H9 (cell line): ENCODE measurements around the gene PIP5KL1. TPM values are rescaled to one million over a fixed set of nuclear protein-coding genes. Genes with fewer than 3 reads are reported as not detected.

Experiments used
- DNase-seq: peaks from one replicate; pipeline ENCODE4 v3.0.0-alpha.2; 2017
- H2AFZ ChIP-seq: one replicate; pipeline ENCODE4 v1.6.1; 2013; ENCODE audit warnings: mild to moderate bottlenecking, low read length, control low read depth, moderate library complexity
- H2AK5ac ChIP-seq: 2 replicates; pipeline ENCODE4 v1.6.1; 2013; ENCODE audit warnings: low read length, control low read depth, mixed read lengths; ENCODE audit not compliant: insufficient read length
- H2BK120ac ChIP-seq: one replicate; pipeline ENCODE4 v1.6.1; 2013; ENCODE audit warnings: low read depth, mild to moderate bottlenecking, low read length, control low read depth, inconsistent platforms; ENCODE audit not compliant: poor library complexity, severe bottlenecking
- H2BK12ac ChIP-seq: 2 replicates; pipeline ENCODE4 v1.6.1; 2013; ENCODE audit warnings: low read length, control low read depth, mixed read lengths, low read depth; ENCODE audit not compliant: insufficient read length
- H2BK15ac ChIP-seq: 2 replicates; pipeline ENCODE4 v1.6.1; 2013; ENCODE audit warnings: low read depth, low read length, control low read depth
- H2BK20ac ChIP-seq: one replicate; pipeline ENCODE4 v1.6.1; 2013; ENCODE audit warnings: low read depth, mild to moderate bottlenecking, low read length, control low read depth, inconsistent platforms; ENCODE audit not compliant: poor library complexity, severe bottlenecking
- H2BK5ac ChIP-seq: 2 replicates; pipeline ENCODE4 v1.6.1; 2013; ENCODE audit warnings: low read length, control low read depth, mixed read lengths; ENCODE audit not compliant: insufficient read length
- H3K14ac ChIP-seq: 2 replicates; pipeline ENCODE4 v1.6.1; 2013; ENCODE audit warnings: low read length, control low read depth; ENCODE audit not compliant: insufficient read depth
- H3K18ac ChIP-seq: 2 replicates; pipeline ENCODE4 v1.6.1; 2013; ENCODE audit warnings: low read depth, mild to moderate bottlenecking, mixed read lengths, low read length, control low read depth; ENCODE audit not compliant: insufficient read length
- H3K23ac ChIP-seq: 2 replicates; pipeline ENCODE4 v1.6.1; 2013; ENCODE audit warnings: low read length, control low read depth, mixed read lengths, low read depth; ENCODE audit not compliant: insufficient read length
- H3K23me2 ChIP-seq: 2 replicates; pipeline ENCODE4 v1.6.1; 2013; ENCODE audit warnings: low read depth, mild to moderate bottlenecking, mixed read lengths, low read length, control low read depth; ENCODE audit not compliant: insufficient read length, poor library complexity, severe bottlenecking
- H3K27ac ChIP-seq: 2 replicates; pipeline ENCODE4 v1.5.1; 2013; ENCODE audit warnings: low read length, control low read depth, mixed read lengths, low read depth; ENCODE audit not compliant: insufficient read length
- H3K27me3 ChIP-seq: 2 replicates; pipeline ENCODE4 v1.6.1; 2013; ENCODE audit warnings: low read length, control low read depth, inconsistent platforms; ENCODE audit not compliant: insufficient read depth
- H3K4ac ChIP-seq: 2 replicates; pipeline ENCODE4 v1.6.1; 2013; ENCODE audit warnings: low read depth, mild to moderate bottlenecking, control low read depth, inconsistent platforms, low read length, moderate library complexity
- H3K4me1 ChIP-seq: 2 replicates; pipeline ENCODE4 v1.6.1; 2013; ENCODE audit warnings: low read length, control low read depth, inconsistent platforms; ENCODE audit not compliant: insufficient read depth
- H3K4me2 ChIP-seq: 2 replicates; pipeline ENCODE4 v1.6.1; 2013; ENCODE audit warnings: low read length, control low read depth, mixed read lengths; ENCODE audit not compliant: insufficient read length, insufficient read depth
- H3K56ac ChIP-seq: 2 replicates; pipeline ENCODE4 v1.6.1; 2013; ENCODE audit warnings: low read depth, mild to moderate bottlenecking, mixed read lengths, low read length, control low read depth; ENCODE audit not compliant: insufficient read length
- H3K79me1 ChIP-seq: 2 replicates; pipeline ENCODE4 v1.6.1; 2013; ENCODE audit warnings: low read depth, mild to moderate bottlenecking, moderate library complexity, low read length, control low read depth, inconsistent platforms; ENCODE audit not compliant: insufficient read depth, poor library complexity, severe bottlenecking
- H3K79me2 ChIP-seq: 2 replicates; pipeline ENCODE4 v1.6.1; 2013; ENCODE audit warnings: low read length, control low read depth, inconsistent platforms; ENCODE audit not compliant: insufficient read depth
- H3K9ac ChIP-seq: 2 replicates; pipeline ENCODE4 v1.6.1; 2013; ENCODE audit warnings: low read length, control low read depth, mixed read lengths; ENCODE audit not compliant: insufficient read length; ENCODE audit errors: extremely low read depth
- H3K9me3 ChIP-seq: one replicate; pipeline ENCODE4 v1.6.1; 2013; ENCODE audit warnings: low read depth, low read length, inconsistent platforms; ENCODE audit not compliant: control insufficient read depth
- H3T11ph ChIP-seq: one replicate; pipeline ENCODE4 v1.6.1; 2013; ENCODE audit warnings: mild to moderate bottlenecking, low read length, control low read depth, inconsistent platforms
- H4K20me1 ChIP-seq: one replicate; pipeline ENCODE4 v1.6.1; 2013; ENCODE audit not compliant: control insufficient read depth, insufficient read length, insufficient read depth
- H4K5ac ChIP-seq: 2 replicates; pipeline ENCODE4 v1.6.1; 2013; ENCODE audit warnings: low read depth, mild to moderate bottlenecking, mixed read lengths, low read length, control low read depth; ENCODE audit not compliant: insufficient read length
- H4K8ac ChIP-seq: replicated peaks from 2 replicates; pipeline ENCODE4 v1.6.1; 2013; ENCODE audit warnings: low read length, control low read depth, mixed read lengths, low read depth; ENCODE audit not compliant: insufficient read length
- H4K91ac ChIP-seq: 2 replicates; pipeline ENCODE4 v1.6.1; 2013; ENCODE audit warnings: low read depth, mild to moderate bottlenecking, moderate library complexity, mixed read lengths, low read length, control low read depth; ENCODE audit not compliant: insufficient read length
- H3K27ac Mint-ChIP-seq, 3 experiments: 2 replicates in 2 of 3; 3 replicates in 1 of 3; pipeline ENCODE4 v1.8.0; 2020 to 2021; ENCODE audit warnings: mixed read lengths in 3 of 3, mild to moderate bottlenecking in 1 of 3, moderate library complexity in 1 of 3
- H3K27me3 Mint-ChIP-seq: 2 replicates; pipeline ENCODE4 v1.8.0; 2021; ENCODE audit warnings: low read depth, mild to moderate bottlenecking, moderate library complexity, mixed read lengths
- H3K36me3 Mint-ChIP-seq, 3 experiments: 2 replicates in 2 of 3; 3 replicates in 1 of 3; pipeline ENCODE4 v1.8.0; 2020 to 2021; ENCODE audit warnings: low read depth in 3 of 3, mixed read lengths in 3 of 3; ENCODE audit not compliant: insufficient read depth in 1 of 3
- H3K4me1 Mint-ChIP-seq, 2 experiments: 2 replicates each; pipeline ENCODE4 v1.8.0; 2020; ENCODE audit warnings: mixed read lengths in 2 of 2
- H3K4me3 Mint-ChIP-seq, 2 experiments: 2 replicates in 1 of 2; 3 replicates in 1 of 2; pipeline ENCODE4 v1.8.0; 2020 to 2021; ENCODE audit warnings: mild to moderate bottlenecking in 2 of 2, mixed read lengths in 2 of 2, moderate library complexity in 1 of 2
- H3K9me3 Mint-ChIP-seq, 2 experiments: 2 replicates in 1 of 2; 3 replicates in 1 of 2; pipeline ENCODE4 v1.8.0; 2020; ENCODE audit warnings: mild to moderate bottlenecking in 2 of 2, mixed read lengths in 2 of 2, moderate library complexity in 1 of 2
- WGBS: extraction: QIAGEN DNeasy Blood & Tissue Kit; methylation state at CpG from one replicate; pipeline ENCODE4 v1.1.7; 2013; ENCODE audit warnings: missing lambda C conversion rate, low lambda C conversion rate, mixed read lengths; ENCODE audit not compliant: insufficient read length; ENCODE audit errors: extremely low coverage; 5-methylcytosine and 5-hydroxymethylcytosine counted together
- total RNA-seq: library from RNA; stranded (reverse); gene quantifications from 2 replicates; pipeline ENCODE4 v1.2.1, GENCODE V29; 2021
- TF ChIP-seq, protein P1 (sequence below): fragments of 200-600 bp; sonication (generic); conservative IDR thresholded peaks from 3 replicates; pipeline ENCODE4 v1.8.0; 2021; ENCODE audit warnings: antibody characterized with exemption, mild to moderate bottlenecking

Gene PIP5KL1
- total RNA-seq, 1 experiment from 2014 or later = 11.6 TPM

DNA sequence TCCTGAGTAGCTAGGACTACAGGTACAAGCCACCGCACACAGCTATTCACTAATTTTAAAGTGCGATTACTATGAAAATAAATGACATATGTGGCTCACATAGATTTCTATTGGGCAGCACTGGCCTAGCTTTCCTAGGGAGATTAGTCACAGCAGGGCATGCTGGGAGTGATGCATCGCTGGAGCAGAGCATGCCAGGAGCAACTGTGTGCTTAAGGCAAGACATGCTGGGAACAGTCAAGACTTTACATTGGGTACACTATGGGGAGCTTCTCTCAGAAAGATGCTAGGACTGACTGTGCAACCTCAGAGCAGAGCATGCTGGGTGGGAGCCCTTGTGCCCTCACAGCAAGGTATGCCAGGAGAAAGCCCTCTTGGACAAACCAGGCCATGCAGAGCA lies 40.5 kb downstream of the PIP5KL1 start:
- Histone ChIP-seq H4K8ac (no peak overlapping the region), H3T11ph (no peak overlapping the region), H3K4ac (no peak overlapping the region), H3K27me3 (no peaks in the 10 kb centered on the region), H3K9ac (no peak overlapping the region), H3K4me2 (no peak overlapping the region), H3K23me2 (no peaks in the 10 kb centered on the region), H4K5ac (no peak overlapping the region), H4K91ac (no peak overlapping the region), H2AK5ac (no peak overlapping the region), H3K14ac (no peak overlapping the region), H2BK5ac (no peak overlapping the region), H3K56ac (no peak overlapping the region), H2BK15ac (no peak overlapping the region), H3K4me1 (no peaks in the 10 kb centered on the region), H3K23ac (no peak overlapping the region), H3K27ac (no peak overlapping the region), H2BK20ac (no peak overlapping the region), H4K20me1 (no peaks in the 10 kb centered on the region), H2BK12ac (no peak overlapping the region), H3K79me1 (no peaks in the 10 kb centered on the region), H3K18ac (no peak overlapping the region), H2AFZ (no peak overlapping the region), H3K9me3 (no peaks in the 10 kb centered on the region), H2BK120ac (no peak overlapping the region), H3K79me2 (no peaks in the 10 kb centered on the region)
- Mint-ChIP-seq H3K27me3 (no peaks in the 10 kb centered on the region), H3K9me3 (peaks cover 9% of the 10 kb centered on the region in 2 experiments; a peak in 3 of 5 replicates), H3K4me3 (no peak overlapping the region; a peak in 1 of 5 replicates), H3K4me1 (peaks cover 0 to 10% of the 10 kb centered on the region in 2 experiments; a peak in 2 of 4 replicates), H3K36me3 (peaks cover 38 to 68% (median 65%) of the 10 kb centered on the region in 3 experiments), H3K27ac (no peak overlapping the region)
- no CpG with 5 or more reads among the region's 3 CpGs for WGBS
- TF ChIP-seq, protein P1, sequence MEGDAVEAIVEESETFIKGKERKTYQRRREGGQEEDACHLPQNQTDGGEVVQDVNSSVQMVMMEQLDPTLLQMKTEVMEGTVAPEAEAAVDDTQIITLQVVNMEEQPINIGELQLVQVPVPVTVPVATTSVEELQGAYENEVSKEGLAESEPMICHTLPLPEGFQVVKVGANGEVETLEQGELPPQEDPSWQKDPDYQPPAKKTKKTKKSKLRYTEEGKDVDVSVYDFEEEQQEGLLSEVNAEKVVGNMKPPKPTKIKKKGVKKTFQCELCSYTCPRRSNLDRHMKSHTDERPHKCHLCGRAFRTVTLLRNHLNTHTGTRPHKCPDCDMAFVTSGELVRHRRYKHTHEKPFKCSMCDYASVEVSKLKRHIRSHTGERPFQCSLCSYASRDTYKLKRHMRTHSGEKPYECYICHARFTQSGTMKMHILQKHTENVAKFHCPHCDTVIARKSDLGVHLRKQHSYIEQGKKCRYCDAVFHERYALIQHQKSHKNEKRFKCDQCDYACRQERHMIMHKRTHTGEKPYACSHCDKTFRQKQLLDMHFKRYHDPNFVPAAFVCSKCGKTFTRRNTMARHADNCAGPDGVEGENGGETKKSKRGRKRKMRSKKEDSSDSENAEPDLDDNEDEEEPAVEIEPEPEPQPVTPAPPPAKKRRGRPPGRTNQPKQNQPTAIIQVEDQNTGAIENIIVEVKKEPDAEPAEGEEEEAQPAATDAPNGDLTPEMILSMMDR = no peak
- DNase-seq = no peak
